ENCODE data around the gene RNF144A.

DNA sequence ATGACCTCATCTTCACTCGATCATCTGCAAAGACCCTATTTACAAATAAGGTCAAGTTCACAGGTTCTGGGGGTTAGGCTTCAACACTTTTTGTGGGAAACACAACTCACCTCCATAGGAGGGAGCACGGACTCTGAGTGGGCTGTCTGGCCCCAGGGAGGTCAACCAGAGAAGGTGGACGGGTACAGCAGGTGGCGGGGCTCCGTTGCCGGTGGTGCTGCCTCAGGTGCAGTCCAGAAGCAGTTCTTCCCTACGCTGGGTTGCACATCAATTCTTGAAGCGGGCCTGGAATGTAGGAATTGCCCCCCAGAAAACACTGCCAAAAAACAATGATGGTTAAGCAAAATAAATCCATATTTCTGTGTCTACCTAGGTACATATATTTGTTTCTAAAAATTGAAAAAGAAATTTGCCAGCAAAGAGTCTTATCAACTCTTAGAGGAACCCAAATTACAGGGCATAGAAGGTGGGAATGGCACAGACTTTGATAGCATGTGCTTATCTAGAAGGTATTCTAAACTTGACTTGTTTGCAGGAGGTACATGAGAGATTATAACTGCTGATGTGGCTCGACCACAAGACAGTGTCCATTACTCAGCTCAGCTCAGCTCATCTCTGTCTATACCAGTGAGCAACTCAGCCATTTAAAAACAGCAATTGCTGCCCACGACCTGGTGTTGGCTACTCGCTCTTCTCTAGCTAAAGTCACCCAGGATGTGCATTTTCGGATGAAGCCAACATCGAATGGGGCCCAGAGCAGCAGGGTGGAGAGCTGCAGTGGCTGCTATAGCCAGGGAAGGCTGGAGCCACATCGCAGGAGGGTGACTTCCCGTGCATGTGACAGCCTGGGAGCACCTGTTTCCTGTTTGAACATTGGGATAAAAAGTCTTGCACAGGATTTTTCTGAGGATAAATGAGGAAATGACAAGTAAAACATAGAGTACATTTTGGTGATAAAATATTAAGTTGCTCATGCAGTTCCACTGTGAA lies 128.7 kb downstream of the RNF144A start:
- TF ChIP-seq EZH2 (IDR thresholded peaks at IDR 0.05; ENCODE audit: borderline replicate concordance, insufficient read depth, low read depth, low read length, poor library complexity, severe bottlenecking) = no peak
- no peak for TF ChIP-seq CTCF (IDR thresholded peaks at IDR 0.05)
